ENCODE data around the gene CWH43. TPM values are rescaled to one million over a fixed set of nuclear protein-coding genes. Genes with fewer than 3 reads are reported as not detected.
"Not testable (repeated sequence)": the region's sequence is repeated elsewhere in the genome, so short reads cannot be mapped to it uniquely, and the experiment has no call there.

Gene CWH43
- total and polyA plus RNA-seq, 12 donors, result not detected

- intact Hi-C loops (cut with DNase I), result loop anchor here in 1 of 10 donors (10.0 kb wide), 1 partner anchor 52 kb away; no protein-coding TSS in a partner anchor
- H3K9me3 ChIP-seq, result peaks cover 0 to 87% (median 39%) of the 10 kb centered on the region in 11 donors
Observed at GRCh38 chr4:49102344-49102898, 116.3 kb downstream of the CWH43 start.

GRCh38 chr4:49103436-49104136, 117.5 kb downstream of the CWH43 start:
- ATAC-seq (peak in 7 of 8 donors; percentile 14 to 67 (median 36)), DNase-seq (peak in 1 of 2 donors; percentile 29)
- not testable (repeated sequence) for H3K27ac ChIP-seq, H3K4me3 ChIP-seq, H3K36me3 ChIP-seq, H3K4me1 ChIP-seq, H3K27me3 ChIP-seq
- WGBS, 2 donors, result 57 to 66% methylated on average over 13 to 14 of the region's 14 CpGs
- peaks cover 0 to 87% (median 42%) of the 10 kb centered on the region in 11 donors for H3K9me3 ChIP-seq
- intact Hi-C loops (cut with DNase I), result loop anchor here in 1 of 10 donors (10.0 kb wide), 1 partner anchor 51 kb away; no protein-coding TSS in a partner anchor

More at GRCh38 chr4:49102344-49102898, 116.3 kb downstream of the CWH43 start:
- H3K27me3 ChIP-seq, H3K4me1 ChIP-seq, H3K4me3 ChIP-seq, DNase-seq, H3K36me3 ChIP-seq, H3K27ac ChIP-seq: not testable (repeated sequence)
- peak; percentile 30 to 76 (median 63) for ATAC-seq
- WGBS, 2 donors, result 65% methylated on average over 8 to 9 of the region's 9 CpGs

GRCh38 chr4:49104231-49104930, 118.3 kb downstream of the CWH43 start:
- not testable (repeated sequence) for DNase-seq, H3K27ac ChIP-seq, H3K4me3 ChIP-seq, H3K27me3 ChIP-seq, H3K36me3 ChIP-seq, H3K4me1 ChIP-seq
- 55 to 63% methylated on average over 17 of the region's 17 CpGs for WGBS, 2 donors
- peaks cover 0 to 82% (median 38%) of the 10 kb centered on the region in 11 donors for H3K9me3 ChIP-seq
- intact Hi-C loops (cut with DNase I), result loop anchor here in 1 of 10 donors (10.0 kb wide), 1 partner anchor 50 kb away; no protein-coding TSS in a partner anchor
- ATAC-seq, result peak in 6 of 8 donors; percentile 12 to 58 (median 24)

- H3K4me3 ChIP-seq, H3K27ac ChIP-seq, DNase-seq, H3K36me3 ChIP-seq, H3K27me3 ChIP-seq, H3K4me1 ChIP-seq: not testable (repeated sequence)
- intact Hi-C loops (cut with DNase I), result loop anchor here in 1 of 10 donors (10.0 kb wide), 1 partner anchor 49 kb away; no protein-coding TSS in a partner anchor
- H3K9me3 ChIP-seq, result peaks cover 0 to 82% (median 43%) of the 10 kb centered on the region in 11 donors
- 63 to 74% methylated on average over 11 of the region's 11 CpGs for WGBS, 2 donors
- peak in 4 of 8 donors; percentile 1 to 7 (median 6) for ATAC-seq
Observed at GRCh38 chr4:49105248-49105904, 119.3 kb downstream of the CWH43 start.

- peaks cover 0 to 92% (median 50%) of the 10 kb centered on the region in 11 donors for H3K9me3 ChIP-seq
- peak in 1 of 2 donors; percentile 35 for DNase-seq
- not testable (repeated sequence) for ATAC-seq
Observed at GRCh38 chr4:49107262-49107661, 121.2 kb downstream of the CWH43 start.

GRCh38 chr4:49108183-49108978, 122.3 kb downstream of the CWH43 start:
- not testable (repeated sequence) for H3K36me3 ChIP-seq, H3K27me3 ChIP-seq, H3K27ac ChIP-seq, H3K4me3 ChIP-seq, H3K4me1 ChIP-seq
- ATAC-seq (peak; percentile 71 to 87 (median 78)), DNase-seq (peak in 1 of 2 donors; percentile 27)
- intact Hi-C loops (cut with DNase I), result loop anchor here in 1 of 10 donors (10.0 kb wide), 1 partner anchor 46 kb away; no protein-coding TSS in a partner anchor
- peaks cover 0 to 92% (median 50%) of the 10 kb centered on the region in 11 donors for H3K9me3 ChIP-seq
- WGBS, 2 donors, result 57% methylated on average over 15 of the region's 17 CpGs

More at GRCh38 chr4:49107262-49107661, 121.2 kb downstream of the CWH43 start:
- 56% methylated on average over 6 of the region's 6 CpGs for WGBS, 2 donors
- not testable (repeated sequence) for H3K36me3 ChIP-seq, H3K4me1 ChIP-seq, H3K27me3 ChIP-seq, H3K4me3 ChIP-seq, H3K27ac ChIP-seq
- intact Hi-C loops (cut with DNase I), result loop anchor here in 1 of 10 donors (10.0 kb wide), 1 partner anchor 48 kb away; no protein-coding TSS in a partner anchor

- H3K4me3 ChIP-seq, H3K27me3 ChIP-seq, DNase-seq, H3K36me3 ChIP-seq, H3K4me1 ChIP-seq, H3K27ac ChIP-seq: not testable (repeated sequence)
- H3K9me3 ChIP-seq, result peaks cover 0 to 92% (median 47%) of the 10 kb centered on the region in 11 donors
- WGBS, 2 donors, result 53 to 60% methylated on average over 10 of the region's 10 CpGs
- intact Hi-C loops (cut with DNase I), result loop anchor here in 1 of 10 donors (10.0 kb wide), 1 partner anchor 45 kb away; no protein-coding TSS in a partner anchor
- peak; percentile 45 to 79 (median 68) for ATAC-seq
Observed at GRCh38 chr4:49109567-49110166, 123.6 kb downstream of the CWH43 start.

GRCh38 chr4:49110579-49110978, 124.5 kb downstream of the CWH43 start:
- intact Hi-C loops (cut with DNase I); H3K27me3 ChIP-seq; H3K27ac ChIP-seq; DNase-seq; H3K4me1 ChIP-seq; H3K4me3 ChIP-seq; H3K36me3 ChIP-seq: not testable (repeated sequence)
- H3K9me3 ChIP-seq, result peaks cover 0 to 92% (median 46%) of the 10 kb centered on the region in 11 donors
- WGBS, 2 donors, result 62 to 64% methylated on average over 5 of the region's 5 CpGs
- ATAC-seq, result peak; percentile 54 to 87 (median 75)

All from heart right ventricle (tissue), 16 donors.